Keratinocyte (primary cell): ENCODE results near the gene PRKCE. TPM values are rescaled to one million over a fixed set of nuclear protein-coding genes. Genes with fewer than 3 reads are reported as not detected.

Experiments used
- DNase-seq: peaks from one replicate; pipeline ENCODE4 v3.0.0-alpha.2; 2011; ENCODE audit warnings: low read depth, missing footprints, low spot score
- FAIRE-seq: peaks from 2 replicates; lab custom pipeline; 2011; peaks lifted over from hg19 to GRCh38; lab: Jason Lieb, UNC
- H2AFZ ChIP-seq: 2 replicates; pipeline ENCODE4 v1.6.0; 2012; ENCODE audit warnings: low read length, control low read depth, inconsistent platforms; ENCODE audit not compliant: control insufficient read depth
- H3K27ac ChIP-seq: 2 replicates; pipeline ENCODE4 v1.5.1; 2011; ENCODE audit warnings: low read length; ENCODE audit not compliant: control insufficient read depth, insufficient read depth
- H3K27me3 ChIP-seq: 3 replicates; pipeline ENCODE4 v1.6.0; 2011; ENCODE audit warnings: low read length; ENCODE audit not compliant: control insufficient read depth, insufficient read depth; ENCODE audit errors: extremely low read depth
- H3K36me3 ChIP-seq, 2 experiments: 2 replicates in 1 of 2; 3 replicates in 1 of 2; pipeline ENCODE4 v1.5.1; 2011; ENCODE audit warnings: low read length in 2 of 2, mild to moderate bottlenecking in 1 of 2; ENCODE audit not compliant: control insufficient read depth in 2 of 2, insufficient read depth in 2 of 2; ENCODE audit errors: extremely low read depth in 1 of 2
- H3K4me1 ChIP-seq: 3 replicates; pipeline ENCODE4 v1.5.1; 2011; ENCODE audit warnings: low read length; ENCODE audit not compliant: control insufficient read depth, insufficient read depth; ENCODE audit errors: extremely low read depth
- H3K4me2 ChIP-seq: 3 replicates; pipeline ENCODE4 v1.6.0; 2011; ENCODE audit warnings: low read depth, low read length; ENCODE audit not compliant: control insufficient read depth, insufficient read depth; ENCODE audit errors: extremely low read depth
- H3K4me3 ChIP-seq, 3 experiments: fragments of 200-600 bp in 1 of 3; sonication (generic) in 1 of 3; 2 replicates in 2 of 3; 3 replicates in 1 of 3; pipeline ENCODE4 v1.5.1; 2011 to 2016; ENCODE audit warnings: low read length in 3 of 3, mild to moderate bottlenecking in 3 of 3, control low read depth in 2 of 3, inconsistent platforms in 1 of 3, low read depth in 1 of 3, mixed read lengths in 1 of 3, mixed run types in 1 of 3, moderate library complexity in 1 of 3; ENCODE audit not compliant: control insufficient read depth in 2 of 3, insufficient read depth in 2 of 3; ENCODE audit errors: extremely low read depth in 1 of 3
- H3K79me2 ChIP-seq: 2 replicates; pipeline ENCODE4 v1.6.0; 2012; ENCODE audit warnings: low read length; ENCODE audit not compliant: control insufficient read depth, insufficient read depth
- H3K9ac ChIP-seq: 3 replicates; pipeline ENCODE4 v1.6.0; 2011; ENCODE audit warnings: low read length; ENCODE audit not compliant: control insufficient read depth, insufficient read depth; ENCODE audit errors: extremely low read depth
- H3K9me1 ChIP-seq: 3 replicates; pipeline ENCODE4 v1.6.0; 2011; ENCODE audit warnings: low read length; ENCODE audit not compliant: control insufficient read depth, insufficient read depth; ENCODE audit errors: extremely low read depth
- H3K9me3 ChIP-seq: 2 replicates; pipeline ENCODE4 v1.5.1; 2012; ENCODE audit warnings: low read depth, low read length; ENCODE audit not compliant: control insufficient read depth
- H4K20me1 ChIP-seq: 3 replicates; pipeline ENCODE4 v1.6.0; 2011; ENCODE audit warnings: low read length; ENCODE audit not compliant: control insufficient read depth, insufficient read depth; ENCODE audit errors: extremely low read depth
- EZH2 ChIP-seq: IDR thresholded peaks from one replicate; pipeline ENCODE4 v1.6.1; 2012; ENCODE audit warnings: inconsistent platforms, mild to moderate bottlenecking, low read length, moderate library complexity
- dilution Hi-C: fragments of 300-500 bp; cut with MboI; formaldehyde crosslinking; loops from one replicate; pipeline ENCODE4 v1.7.0; 2020; ENCODE audit warnings: low sequenced_read_pairs; ENCODE audit not compliant: extremely low pct_ligation_motif_present
- polyA plus RNA-seq, 5 experiments: library from polyadenylated mRNA; depleted of rRNA in 3 of 5; stranded (reverse) in 3 of 5; stranded (forward) in 1 of 5; unstranded in 1 of 5; fragments of >200 nt; gene quantifications; 1 replicate in 1 of 5; 2 replicates in 3 of 5; 3 replicates in 1 of 5; pipeline versions ENCODE4 v1.2.1 to v1.2.3, GENCODE V29; 2011 to 2012; ENCODE audit warnings: missing spikeins in 2 of 5, low read depth in 1 of 5, low replicate concordance in 1 of 5
- TF ChIP-seq, protein P1 (sequence below), 3 experiments: IDR thresholded peaks in 1 of 3; conservative IDR thresholded peaks in 1 of 3; optimal IDR thresholded peaks in 1 of 3; 2 replicates in 2 of 3; 3 replicates in 1 of 3; pipeline versions ENCODE3 to v1.5.1; 2011; ENCODE audit warnings: low read length in 3 of 3, mild to moderate bottlenecking in 3 of 3, moderate library complexity in 2 of 3, control low read depth in 1 of 3, inconsistent platforms in 1 of 3; ENCODE audit not compliant: insufficient read depth in 2 of 3; ENCODE audit errors: extremely low read depth in 1 of 3

Gene PRKCE
- polyA plus RNA-seq, 1 donor (not counting 4 experiments of a cell fraction or from before 2014, with no cell fraction given) = 2.0 TPM

- peak; percentile 89 for FAIRE-seq
- Histone ChIP-seq H3K79me2 (no peaks in the 10 kb centered on the region), H3K9ac (peak overlapping the region; percentile 35), H3K36me3 (no peaks in the 10 kb centered on the region), H3K4me2 (peak overlapping the region; percentile 80), H3K4me3 (peak overlapping the region in 2 of 3 experiments; percentile 11 to 21), H3K27ac (peak overlapping the region; percentile 65), H4K20me1 (no peaks in the 10 kb centered on the region), H2AFZ (peak overlapping the region; percentile 87), H3K9me3 (no peaks in the 10 kb centered on the region), H3K4me1 (peaks cover 18% of the 10 kb centered on the region), H3K27me3 (no peaks in the 10 kb centered on the region), H3K9me1 (no peaks in the 10 kb centered on the region)
- peak; percentile 36 for DNase-seq
- TF ChIP-seq, protein P1, sequence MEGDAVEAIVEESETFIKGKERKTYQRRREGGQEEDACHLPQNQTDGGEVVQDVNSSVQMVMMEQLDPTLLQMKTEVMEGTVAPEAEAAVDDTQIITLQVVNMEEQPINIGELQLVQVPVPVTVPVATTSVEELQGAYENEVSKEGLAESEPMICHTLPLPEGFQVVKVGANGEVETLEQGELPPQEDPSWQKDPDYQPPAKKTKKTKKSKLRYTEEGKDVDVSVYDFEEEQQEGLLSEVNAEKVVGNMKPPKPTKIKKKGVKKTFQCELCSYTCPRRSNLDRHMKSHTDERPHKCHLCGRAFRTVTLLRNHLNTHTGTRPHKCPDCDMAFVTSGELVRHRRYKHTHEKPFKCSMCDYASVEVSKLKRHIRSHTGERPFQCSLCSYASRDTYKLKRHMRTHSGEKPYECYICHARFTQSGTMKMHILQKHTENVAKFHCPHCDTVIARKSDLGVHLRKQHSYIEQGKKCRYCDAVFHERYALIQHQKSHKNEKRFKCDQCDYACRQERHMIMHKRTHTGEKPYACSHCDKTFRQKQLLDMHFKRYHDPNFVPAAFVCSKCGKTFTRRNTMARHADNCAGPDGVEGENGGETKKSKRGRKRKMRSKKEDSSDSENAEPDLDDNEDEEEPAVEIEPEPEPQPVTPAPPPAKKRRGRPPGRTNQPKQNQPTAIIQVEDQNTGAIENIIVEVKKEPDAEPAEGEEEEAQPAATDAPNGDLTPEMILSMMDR (optimal IDR thresholded peaks at IDR 0.05 in 1 of 3, IDR thresholded peaks at IDR 0.05 in 1 of 3, conservative IDR thresholded peaks at IDR 0.05 in 1 of 3; ENCODE audit: extremely low read depth in 1 of 3, insufficient read depth in 2 of 3, low read length in 3 of 3) = no peak
- no peak for TF ChIP-seq EZH2
- dilution Hi-C loops = no loop called here
These were observed 483.2 kb downstream of the PRKCE start for GRCh38 chr2:46134531-46135227.

DNA sequence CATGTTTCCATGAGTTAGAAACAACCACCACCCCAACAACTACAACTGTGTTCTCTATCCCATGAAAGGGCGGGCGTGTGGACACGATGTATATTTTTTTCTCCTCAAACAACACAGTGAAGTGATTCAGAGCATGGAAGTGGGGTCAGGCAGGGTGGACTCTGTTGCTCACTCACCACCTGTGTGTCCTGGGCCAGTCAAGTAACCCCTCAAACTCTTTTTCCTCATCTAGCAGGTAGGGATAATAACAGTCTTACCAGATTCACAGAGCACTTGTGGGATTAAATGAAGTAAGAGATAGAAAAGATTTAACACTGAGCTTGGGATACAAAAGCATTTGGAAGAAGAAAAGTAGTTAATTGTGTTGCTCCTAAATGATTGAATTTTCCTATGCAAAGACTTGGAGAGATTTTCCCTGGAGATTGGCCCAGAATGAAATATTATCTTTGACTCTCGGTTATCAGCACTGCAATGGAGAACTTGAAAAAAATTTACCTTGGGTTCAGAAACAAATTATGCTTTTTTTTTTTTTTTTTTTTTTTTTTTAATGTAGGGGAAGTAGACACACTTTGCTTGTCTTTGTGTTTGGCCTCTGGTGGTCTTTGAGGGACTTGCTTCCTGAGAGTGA is 483.9 kb downstream of the PRKCE start:
- no peak for DNase-seq
- dilution Hi-C loops = no loop called here

More for the DNA sequence above, 483.9 kb downstream of the PRKCE start:
- FAIRE-seq = no peak
- no peaks in the 10 kb centered on the region for H3K9me3 ChIP-seq
- no peak for TF ChIP-seq EZH2
- TF ChIP-seq, protein P1 (optimal IDR thresholded peaks at IDR 0.05 in 1 of 3, IDR thresholded peaks at IDR 0.05 in 1 of 3, conservative IDR thresholded peaks at IDR 0.05 in 1 of 3; ENCODE audit: extremely low read depth in 1 of 3, insufficient read depth in 2 of 3, low read length in 3 of 3) = no peak
- H4K20me1 ChIP-seq = no peaks in the 10 kb centered on the region
- peaks cover 18% of the 10 kb centered on the region for H3K4me1 ChIP-seq
- no peaks in the 10 kb centered on the region for H3K9me1 ChIP-seq
- no peaks in the 10 kb centered on the region for H3K36me3 ChIP-seq
- no peak overlapping the region for H3K9ac ChIP-seq
- no peaks in the 10 kb centered on the region for H3K79me2 ChIP-seq
- H3K4me3 ChIP-seq = no peak overlapping the region
- no peaks in the 10 kb centered on the region for H3K27me3 ChIP-seq
- no peak overlapping the region for H3K27ac ChIP-seq
- peak overlapping the region; percentile 18 for H2AFZ ChIP-seq
- H3K4me2 ChIP-seq = peak overlapping the region; percentile 80
